Keratinocyte (primary cell): ENCODE results near the gene GGA1. TPM values are rescaled to one million over a fixed set of nuclear protein-coding genes. Genes with fewer than 3 reads are reported as not detected.
"Not testable (repeated sequence)": the region's sequence is repeated elsewhere in the genome, so short reads cannot be mapped to it uniquely, and the experiment has no call there.

Experiments
- DNase-seq: peaks from one replicate; pipeline ENCODE4 v3.0.0-alpha.2; 2011; ENCODE audit warnings: low read depth, missing footprints, low spot score
- FAIRE-seq: peaks from 2 replicates; lab custom pipeline; 2011; peaks lifted over from hg19 to GRCh38; lab: Jason Lieb, UNC
- H2AFZ ChIP-seq: 2 replicates; pipeline ENCODE4 v1.6.0; 2012; ENCODE audit warnings: low read length, control low read depth, inconsistent platforms; ENCODE audit not compliant: control insufficient read depth
- H3K27ac ChIP-seq: 2 replicates; pipeline ENCODE4 v1.5.1; 2011; ENCODE audit warnings: low read length; ENCODE audit not compliant: control insufficient read depth, insufficient read depth
- H3K27me3 ChIP-seq: 3 replicates; pipeline ENCODE4 v1.6.0; 2011; ENCODE audit warnings: low read length; ENCODE audit not compliant: control insufficient read depth, insufficient read depth; ENCODE audit errors: extremely low read depth
- H3K36me3 ChIP-seq, 2 experiments: 2 replicates in 1 of 2; 3 replicates in 1 of 2; pipeline ENCODE4 v1.5.1; 2011; ENCODE audit warnings: low read length in 2 of 2, mild to moderate bottlenecking in 1 of 2; ENCODE audit not compliant: control insufficient read depth in 2 of 2, insufficient read depth in 2 of 2; ENCODE audit errors: extremely low read depth in 1 of 2
- H3K4me1 ChIP-seq: 3 replicates; pipeline ENCODE4 v1.5.1; 2011; ENCODE audit warnings: low read length; ENCODE audit not compliant: control insufficient read depth, insufficient read depth; ENCODE audit errors: extremely low read depth
- H3K4me2 ChIP-seq: 3 replicates; pipeline ENCODE4 v1.6.0; 2011; ENCODE audit warnings: low read depth, low read length; ENCODE audit not compliant: control insufficient read depth, insufficient read depth; ENCODE audit errors: extremely low read depth
- H3K4me3 ChIP-seq, 3 experiments: fragments of 200-600 bp in 1 of 3; sonication (generic) in 1 of 3; 2 replicates in 2 of 3; 3 replicates in 1 of 3; pipeline ENCODE4 v1.5.1; 2011 to 2016; ENCODE audit warnings: low read length in 3 of 3, mild to moderate bottlenecking in 3 of 3, control low read depth in 2 of 3, inconsistent platforms in 1 of 3, low read depth in 1 of 3, mixed read lengths in 1 of 3, mixed run types in 1 of 3, moderate library complexity in 1 of 3; ENCODE audit not compliant: control insufficient read depth in 2 of 3, insufficient read depth in 2 of 3; ENCODE audit errors: extremely low read depth in 1 of 3
- H3K79me2 ChIP-seq: 2 replicates; pipeline ENCODE4 v1.6.0; 2012; ENCODE audit warnings: low read length; ENCODE audit not compliant: control insufficient read depth, insufficient read depth
- H3K9ac ChIP-seq: 3 replicates; pipeline ENCODE4 v1.6.0; 2011; ENCODE audit warnings: low read length; ENCODE audit not compliant: control insufficient read depth, insufficient read depth; ENCODE audit errors: extremely low read depth
- H3K9me1 ChIP-seq: 3 replicates; pipeline ENCODE4 v1.6.0; 2011; ENCODE audit warnings: low read length; ENCODE audit not compliant: control insufficient read depth, insufficient read depth; ENCODE audit errors: extremely low read depth
- H3K9me3 ChIP-seq: 2 replicates; pipeline ENCODE4 v1.5.1; 2012; ENCODE audit warnings: low read depth, low read length; ENCODE audit not compliant: control insufficient read depth
- H4K20me1 ChIP-seq: 3 replicates; pipeline ENCODE4 v1.6.0; 2011; ENCODE audit warnings: low read length; ENCODE audit not compliant: control insufficient read depth, insufficient read depth; ENCODE audit errors: extremely low read depth
- CTCF ChIP-seq, 3 experiments: IDR thresholded peaks in 1 of 3; conservative IDR thresholded peaks in 1 of 3; optimal IDR thresholded peaks in 1 of 3; 2 replicates in 2 of 3; 3 replicates in 1 of 3; pipeline versions ENCODE3 to v1.5.1; 2011; ENCODE audit warnings: low read length in 3 of 3, mild to moderate bottlenecking in 3 of 3, moderate library complexity in 2 of 3, control low read depth in 1 of 3, inconsistent platforms in 1 of 3; ENCODE audit not compliant: insufficient read depth in 2 of 3; ENCODE audit errors: extremely low read depth in 1 of 3
- EZH2 ChIP-seq: IDR thresholded peaks from one replicate; pipeline ENCODE4 v1.6.1; 2012; ENCODE audit warnings: inconsistent platforms, mild to moderate bottlenecking, low read length, moderate library complexity
- dilution Hi-C: fragments of 300-500 bp; cut with MboI; formaldehyde crosslinking; loops from one replicate; pipeline ENCODE4 v1.7.0; 2020; ENCODE audit warnings: low sequenced_read_pairs; ENCODE audit not compliant: extremely low pct_ligation_motif_present
- polyA plus RNA-seq, 5 experiments: library from polyadenylated mRNA; depleted of rRNA in 3 of 5; stranded (reverse) in 3 of 5; stranded (forward) in 1 of 5; unstranded in 1 of 5; fragments of >200 nt; gene quantifications; 1 replicate in 1 of 5; 2 replicates in 3 of 5; 3 replicates in 1 of 5; pipeline versions ENCODE4 v1.2.1 to v1.2.3, GENCODE V29; 2011 to 2012; ENCODE audit warnings: missing spikeins in 2 of 5, low read depth in 1 of 5, low replicate concordance in 1 of 5

GGA1 gene
- polyA plus RNA-seq, 1 donor (not counting 4 experiments of a cell fraction or from before 2014, with no cell fraction given), result 29.2 TPM

- DNase-seq, result no peak
- H2AFZ ChIP-seq, result peak overlapping the region; percentile 1
Measured at GRCh38 chr22:37609240-37610152, 862 bp downstream of the GGA1 start.

GRCh38 chr22:37610153-37610475 is 1.5 kb downstream of the GGA1 start:
- Histone ChIP-seq H3K9ac (peak overlapping the region; percentile 89), H3K4me3 (peak overlapping the region; percentile 75 to 96 (median 94)), H3K4me1 (peaks cover 30% of the 10 kb centered on the region), H3K79me2 (peaks cover 29% of the 10 kb centered on the region), H3K27ac (peak overlapping the region; percentile 56), H3K4me2 (peak overlapping the region; percentile 83), H3K36me3 (peaks cover 6 to 12% of the 10 kb centered on the region in 2 experiments)
- DNase-seq, H3K27me3 ChIP-seq, H4K20me1 ChIP-seq, H3K9me3 ChIP-seq, H3K9me1 ChIP-seq, dilution Hi-C loops, FAIRE-seq, H2AFZ ChIP-seq: not testable (repeated sequence)

More at GRCh38 chr22:37609240-37610152, 862 bp downstream of the GGA1 start:
- H3K27me3 ChIP-seq, result no peaks in the 10 kb centered on the region
- H3K4me1 ChIP-seq, result peaks cover 30% of the 10 kb centered on the region
- H3K9me3 ChIP-seq, result no peaks in the 10 kb centered on the region
- peak; percentile 29 for FAIRE-seq
- TF ChIP-seq EZH2, result no peak
- TF ChIP-seq CTCF (optimal IDR thresholded peaks at IDR 0.05 in 1 of 3, IDR thresholded peaks at IDR 0.05 in 1 of 3, conservative IDR thresholded peaks at IDR 0.05 in 1 of 3; ENCODE audit: extremely low read depth in 1 of 3, insufficient read depth in 2 of 3, low read length in 3 of 3), result no peak
- H3K36me3 ChIP-seq, result peaks cover 6 to 11% of the 10 kb centered on the region in 2 experiments
- H3K4me3 ChIP-seq, result peak overlapping the region; percentile 75 to 96 (median 94)
- peak overlapping the region; percentile 89 for H3K9ac ChIP-seq
- H3K4me2 ChIP-seq, result peak overlapping the region; percentile 83
- no peaks in the 10 kb centered on the region for H3K9me1 ChIP-seq
- peak overlapping the region; percentile 56 for H3K27ac ChIP-seq
- H3K79me2 ChIP-seq, result peaks cover 29% of the 10 kb centered on the region
- no peaks in the 10 kb centered on the region for H4K20me1 ChIP-seq
- dilution Hi-C loops, result no loop called here
